NCI-H1417 (cell line): ENCODE results near the gene USB1.

Experiments used
- DNase-seq, 3 experiments: peaks; one replicate each; lab custom pipeline; 2025; lab: John Stamatoyannopoulos, UW

The USB1 gene

GRCh38 chr16:58019866-58020538 is 18.8 kb downstream of the USB1 start:
- DNase-seq = no peak

GRCh38 chr16:58020628-58021521 is 19.7 kb downstream of the USB1 start:
- DNase-seq = peak; percentile 1 to 66 (median 24)

DNA sequence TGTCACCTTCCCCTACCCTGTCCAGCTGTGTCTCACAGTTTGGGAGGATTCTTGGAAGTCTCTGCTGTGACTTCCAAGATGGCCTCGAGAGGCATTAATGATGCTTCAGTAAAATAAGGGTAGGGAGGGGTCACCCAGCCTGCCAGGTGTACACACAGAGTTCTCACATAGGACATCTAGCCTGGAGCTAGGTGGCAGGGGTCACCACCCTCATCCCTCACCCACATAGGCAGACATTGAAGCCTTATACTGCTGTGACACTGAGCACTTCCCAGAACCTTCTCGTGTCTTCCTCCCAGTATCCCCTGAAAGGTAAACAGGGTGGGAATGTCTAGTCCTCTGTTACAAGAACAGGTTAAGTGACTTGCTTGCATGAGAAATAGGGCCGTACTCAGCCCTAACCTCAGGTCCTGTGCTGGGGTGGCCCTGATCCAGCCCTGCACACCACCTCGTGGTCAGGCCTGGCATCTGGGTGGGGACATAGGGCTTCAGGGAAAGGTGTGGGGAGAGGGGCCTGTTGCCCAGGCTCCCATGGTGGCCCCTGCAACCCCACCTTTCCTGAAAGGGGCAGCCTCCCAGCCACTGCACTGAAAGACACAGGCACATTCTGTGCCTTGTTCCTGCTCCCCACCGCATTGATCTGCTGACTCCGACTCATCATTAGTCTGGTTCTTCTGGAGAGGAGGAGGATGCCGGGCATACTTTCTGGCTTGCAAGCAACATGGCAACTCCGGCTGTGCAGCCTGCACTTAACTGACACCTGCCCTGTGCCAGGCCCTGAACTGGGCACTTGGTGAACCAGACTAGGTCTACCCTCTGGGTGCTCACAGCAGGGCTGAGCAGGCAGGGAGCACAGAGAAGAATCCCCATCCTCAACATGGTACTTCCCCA is 20.7 kb downstream of the USB1 start:
- no peak for DNase-seq

DNA sequence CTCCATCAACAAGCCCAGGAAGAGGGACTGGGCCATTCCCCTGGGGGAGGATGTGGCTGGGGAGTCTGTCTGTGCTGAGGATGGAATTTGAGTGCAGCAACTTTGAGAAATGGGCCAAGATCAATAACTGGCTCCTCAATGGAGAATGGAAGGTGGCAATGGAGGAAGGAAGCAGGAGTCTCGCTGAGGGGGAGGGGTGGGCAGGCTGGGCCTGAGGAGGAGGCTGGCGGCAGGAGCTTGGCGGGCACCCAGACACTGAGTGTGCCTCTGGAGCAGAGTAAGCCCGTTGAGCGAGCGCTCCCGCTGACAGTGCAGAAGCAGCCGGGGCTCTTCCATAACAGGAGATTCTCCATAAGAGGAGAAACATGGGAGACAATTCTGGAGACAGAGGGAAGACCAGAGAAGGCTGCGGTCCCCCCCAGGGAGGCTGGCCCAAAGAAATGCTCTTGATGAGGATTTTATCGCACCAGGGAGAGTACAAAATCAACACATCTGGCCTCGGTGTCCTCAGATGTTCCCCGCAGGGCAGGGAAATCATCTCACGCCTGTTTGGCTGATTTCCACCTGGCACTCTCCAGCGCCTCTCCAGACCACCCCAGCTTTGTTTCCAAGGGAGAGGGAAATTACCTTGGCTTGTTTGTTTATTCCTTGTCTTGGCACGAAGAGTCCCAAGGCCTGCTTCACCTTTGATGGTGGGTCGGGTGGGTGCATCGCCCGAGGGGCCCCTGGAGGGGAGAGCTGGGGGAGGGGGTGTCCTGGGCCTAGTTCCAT is 21.6 kb downstream of the USB1 start:
- DNase-seq = peak in 2 of 3 experiments; percentile 84 to 93

DNA sequence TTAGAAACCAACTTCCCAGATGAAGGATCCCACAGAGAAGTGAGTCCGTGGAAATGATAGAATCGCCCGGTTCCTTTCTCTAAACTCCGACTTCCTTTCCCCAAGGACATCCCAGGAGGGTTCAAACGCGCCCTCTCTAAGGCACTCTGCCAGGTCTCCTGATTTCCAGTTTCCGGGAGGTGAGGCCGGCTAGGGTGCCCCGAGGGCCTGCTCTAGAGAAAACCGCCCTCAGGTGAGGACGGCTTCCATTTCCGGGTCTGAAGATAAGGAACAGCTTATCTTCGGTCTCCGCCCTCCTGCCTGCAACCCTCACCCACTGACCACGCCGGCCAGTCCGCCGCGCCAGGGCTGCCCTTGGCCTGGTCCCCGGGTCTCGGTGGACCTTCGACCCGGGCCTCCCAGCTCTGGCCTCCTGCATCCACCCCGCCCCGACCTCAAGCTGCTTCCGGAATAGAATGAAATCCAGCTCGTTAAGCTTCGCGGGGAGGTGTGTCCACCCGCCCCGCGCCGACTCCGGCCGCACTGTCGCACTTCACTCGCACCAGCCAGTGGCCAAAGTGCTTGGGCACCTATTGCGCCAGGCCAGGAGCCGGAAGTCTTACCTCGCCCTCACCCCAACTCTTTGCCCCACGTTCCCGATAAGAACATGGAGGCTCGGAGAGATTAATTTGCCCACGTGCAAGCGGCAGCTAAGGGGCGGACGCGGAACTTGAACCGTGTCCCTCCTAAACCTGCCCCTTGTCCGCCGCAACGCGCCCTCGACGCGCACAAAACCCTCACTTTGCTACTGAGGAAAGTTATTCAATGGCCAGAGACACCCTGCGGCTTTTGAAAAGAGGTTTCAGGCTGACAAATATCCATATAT is 23.5 kb downstream of the USB1 start:
- peak in 2 of 3 experiments; percentile 33 to 63 for DNase-seq

GRCh38 chr16:58025351-58026138 is 24.3 kb downstream of the USB1 start, which contains the start of gene MMP15:
TSS of gene MMP15 (plus strand) at chr16:58025754. CDS start at chr16:58026351, 597 bp downstream.
- DNase-seq = peak; percentile 69 to 92 (median 92)

GRCh38 chr16:58026139-58026704 is 25.0 kb downstream of the USB1 start:
- peak in 2 of 3 experiments; percentile 68 to 73 for DNase-seq

DNA sequence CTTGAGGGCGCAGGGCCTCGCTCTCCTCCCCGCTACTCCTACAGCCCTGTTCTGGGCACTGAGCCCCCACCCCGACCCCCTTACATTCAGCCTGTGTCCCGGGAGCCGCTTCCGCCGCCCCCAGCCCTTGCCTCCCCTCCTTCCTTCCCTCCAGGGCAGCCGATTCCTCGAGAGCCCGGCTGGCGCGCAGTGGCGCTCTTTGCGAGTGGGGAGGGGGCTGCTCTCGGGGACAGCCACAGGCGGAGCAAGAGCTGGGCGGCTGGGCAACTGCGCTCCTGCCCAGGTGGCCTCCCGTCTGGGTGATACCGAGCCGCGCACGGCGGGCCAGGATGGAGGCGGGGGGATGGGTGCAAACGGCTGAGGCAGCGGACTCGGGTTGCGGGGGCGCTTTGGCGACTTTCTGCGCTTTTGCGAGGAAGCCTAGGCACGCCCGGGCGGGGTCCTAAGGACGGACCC is 25.5 kb downstream of the USB1 start:
- DNase-seq = peak in 2 of 3 experiments; percentile 64 to 65

DNA sequence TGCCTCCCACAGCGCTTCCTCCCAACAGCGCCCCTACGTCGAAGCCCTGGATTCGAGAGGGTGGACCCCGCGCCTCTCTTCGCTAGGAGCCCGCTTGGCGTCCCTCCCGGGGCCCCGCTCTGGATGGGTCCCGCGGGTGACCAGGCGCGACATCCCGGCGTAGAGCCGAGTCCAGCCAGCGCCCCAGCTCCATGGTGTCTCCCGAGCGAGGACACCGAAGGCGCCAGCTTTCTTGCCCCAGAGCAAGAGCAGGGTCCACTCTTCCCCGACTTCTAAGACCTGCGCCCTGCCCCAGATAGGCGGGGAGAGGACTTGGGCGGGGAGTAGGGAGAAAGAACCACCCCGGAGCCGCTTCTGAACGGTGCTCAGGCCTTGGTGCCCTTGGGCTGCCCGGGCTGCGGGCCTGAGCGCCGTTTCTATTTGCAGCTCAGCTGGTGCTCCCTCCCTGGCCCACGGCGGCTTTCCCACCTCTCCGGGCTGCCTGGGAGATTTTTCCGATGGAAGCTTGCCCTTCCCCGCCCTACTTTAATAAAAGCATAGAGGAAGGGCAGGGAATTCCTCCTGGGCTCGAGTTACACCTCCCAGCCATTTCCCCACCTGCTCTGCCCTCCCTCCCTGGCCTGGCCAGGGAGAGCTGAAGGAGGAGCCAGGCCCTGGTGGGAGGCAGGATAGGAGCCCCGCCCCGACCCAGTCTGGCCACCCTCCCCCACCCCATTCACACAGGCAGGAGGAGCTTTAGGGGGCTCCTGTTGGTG is 26.1 kb downstream of the USB1 start:
- peak in 2 of 3 experiments; percentile 42 to 44 for DNase-seq

- no peak for DNase-seq
These were observed 26.8 kb downstream of the USB1 start for GRCh38 chr16:58027916-58028455.

- peak in 1 of 3 experiments; percentile 8 for DNase-seq
These were observed 27.4 kb downstream of the USB1 start for GRCh38 chr16:58028541-58029070.

DNA sequence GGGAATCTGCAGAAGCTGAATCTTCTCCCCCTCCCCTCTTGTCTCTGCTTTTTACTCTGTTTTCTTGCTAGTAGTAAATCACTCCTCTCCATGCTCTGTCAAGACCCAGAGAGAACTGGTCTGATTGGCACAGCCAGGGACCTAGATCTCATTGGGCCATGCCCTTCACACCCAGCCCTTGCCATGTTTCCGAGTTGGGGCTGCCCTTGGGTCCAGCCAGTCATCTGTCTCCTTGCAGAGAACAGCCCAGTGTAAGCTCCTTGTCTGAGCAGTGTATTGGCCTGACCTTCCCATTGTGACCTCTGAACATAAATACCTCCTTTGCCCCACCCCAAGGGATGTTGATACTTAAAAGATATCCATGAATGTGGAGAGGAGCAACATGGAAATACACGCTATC is 28.2 kb downstream of the USB1 start:
- DNase-seq = no peak

DNA sequence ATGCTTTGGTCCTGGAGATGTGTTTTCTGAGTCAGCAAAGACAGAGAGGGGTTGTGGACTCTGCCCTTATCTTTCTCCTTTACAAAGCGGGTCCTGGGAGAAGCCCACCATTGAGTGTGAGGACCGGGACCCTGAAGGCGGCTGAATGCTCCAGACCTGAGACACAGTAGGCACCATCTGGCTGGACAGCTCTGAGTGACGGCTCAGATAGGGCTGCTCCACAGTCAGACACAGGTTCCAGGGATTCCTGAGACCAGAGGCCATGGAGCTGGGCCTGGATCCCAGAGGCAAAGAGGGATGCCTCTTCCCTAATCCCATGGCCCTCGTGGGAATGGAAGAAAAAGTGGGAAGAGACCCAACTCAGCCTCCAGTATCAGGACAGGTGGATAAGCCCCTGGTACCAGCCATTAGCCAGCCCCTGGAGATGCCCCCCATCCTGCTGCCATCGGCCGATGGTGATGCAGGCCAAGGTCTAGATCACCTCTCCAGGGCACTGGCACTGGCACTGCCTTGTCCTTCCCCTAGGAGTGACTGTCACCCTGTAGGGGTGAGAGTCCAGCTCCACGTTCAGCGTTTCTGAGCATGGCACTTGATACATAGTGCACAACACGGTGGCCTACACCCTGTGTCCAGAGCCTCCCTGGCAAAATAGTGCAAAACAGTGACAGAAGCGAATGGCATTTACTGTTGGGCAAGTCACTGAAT is 29.1 kb downstream of the USB1 start:
- DNase-seq = no peak

DNA sequence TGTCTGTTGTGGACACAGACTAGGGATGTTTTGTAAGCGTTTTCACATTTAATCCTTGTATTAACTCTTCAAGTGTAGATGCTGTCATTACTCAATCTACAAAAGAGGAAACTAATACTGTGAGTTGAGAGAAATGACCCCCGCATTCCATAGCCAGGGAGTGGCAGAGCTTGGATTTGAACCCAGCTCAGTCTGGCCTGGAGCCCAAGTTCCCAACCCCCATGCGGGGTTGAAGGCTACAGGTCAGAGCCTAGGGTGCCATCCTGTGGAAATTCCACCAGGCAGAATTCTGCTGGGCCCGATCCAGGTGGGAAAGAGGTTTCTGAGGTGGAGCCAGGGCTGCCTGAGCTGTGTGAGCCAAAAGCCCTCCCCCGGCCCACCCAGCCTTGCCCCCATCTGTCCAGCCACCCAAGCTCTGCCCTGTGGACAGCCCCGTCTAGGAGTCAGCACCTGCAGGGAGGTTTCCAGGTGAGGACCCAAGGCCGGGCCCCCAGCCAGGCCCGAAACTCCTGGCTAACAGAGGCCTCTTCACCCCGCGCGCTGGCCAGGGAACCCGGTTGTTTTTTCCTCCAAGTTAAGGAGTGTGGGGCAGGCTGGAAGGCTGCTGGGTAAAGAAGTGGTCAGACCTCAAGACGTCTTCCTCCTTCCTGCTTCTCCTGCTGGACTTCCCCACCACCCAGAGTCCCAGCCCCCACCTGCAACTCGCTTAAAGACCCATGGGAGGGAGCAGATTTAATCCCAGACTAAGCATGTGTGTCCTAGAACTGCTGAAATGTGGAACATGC is 30.0 kb downstream of the USB1 start:
- no peak for DNase-seq

- peak in 1 of 3 experiments; percentile 51 for DNase-seq
These were observed 31.6 kb downstream of the USB1 start for GRCh38 chr16:58032710-58033293.
